Parathyroid adenoma (tissue), 2 donors: ENCODE measurements around the gene SEM1.

Experiments used
- H2AFZ ChIP-seq: fragments of 300-600 bp; sonication (generic); one replicate; pipeline ENCODE4 v1.7.0; 2017; ENCODE audit warnings: antibody characterized with exemption, mild to moderate bottlenecking
- H3K27ac ChIP-seq: fragments of 300-600 bp; sonication (generic); one replicate; pipeline ENCODE4 v1.7.0; 2017
- H3K27me3 ChIP-seq: fragments of 300-600 bp; sonication (generic); one replicate; pipeline ENCODE4 v1.7.0; 2017; ENCODE audit warnings: low read length; ENCODE audit not compliant: control insufficient read depth, insufficient read depth
- H3K36me3 ChIP-seq: fragments of 300-600 bp; sonication (generic); one replicate; pipeline ENCODE4 v1.7.0; 2017; ENCODE audit warnings: low read length; ENCODE audit not compliant: control insufficient read depth, insufficient read depth
- H3K4me1 ChIP-seq: fragments of 300-600 bp; sonication (generic); one replicate; pipeline ENCODE4 v1.7.0; 2017; ENCODE audit warnings: control low read depth
- H3K4me2 ChIP-seq: fragments of 300-600 bp; sonication (generic); one replicate; pipeline ENCODE4 v1.7.0; 2017; ENCODE audit warnings: low read length
- H3K4me3 ChIP-seq: fragments of 300-600 bp; sonication (generic); one replicate; pipeline ENCODE4 v1.7.0; 2017; ENCODE audit warnings: low read depth, low read length
- H3K79me2 ChIP-seq: fragments of 300-600 bp; sonication (generic); one replicate; pipeline ENCODE4 v1.7.0; 2017; ENCODE audit warnings: control low read depth
- H3K9ac ChIP-seq: fragments of 300-600 bp; sonication (generic); one replicate; pipeline ENCODE4 v1.7.0; 2017; ENCODE audit warnings: mild to moderate bottlenecking
- H3K9me3 ChIP-seq: fragments of 300-600 bp; sonication (generic); one replicate; pipeline ENCODE4 v1.7.0; 2017; ENCODE audit warnings: low read length; ENCODE audit not compliant: control insufficient read depth
- TF ChIP-seq, protein P1 (sequence below): fragments of 300-600 bp; sonication (generic); IDR thresholded peaks from one replicate; pipeline ENCODE4 v1.7.0; 2017; ENCODE audit warnings: antibody characterized with exemption, mild to moderate bottlenecking
- donor health status: primary hyperparathyroidism.

Gene SEM1

DNA sequence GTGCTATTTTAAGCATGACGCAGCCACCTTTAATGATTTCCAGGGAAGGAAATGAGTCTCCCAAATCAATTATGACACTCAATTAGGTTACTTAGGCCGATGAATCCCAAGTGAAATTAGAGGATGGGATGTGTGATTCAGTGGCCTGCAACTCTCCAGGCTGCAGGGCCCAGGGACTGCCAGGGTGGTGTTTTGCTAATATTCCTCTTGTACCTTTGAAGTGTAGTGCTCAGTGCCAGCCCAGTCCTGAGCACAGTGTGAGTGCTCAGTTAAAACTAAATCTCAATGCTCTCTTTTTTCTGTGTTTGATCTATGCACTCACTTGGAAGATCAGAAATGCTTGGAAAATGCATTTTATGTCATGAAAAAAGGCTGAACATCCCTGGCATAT is 51.6 kb downstream of the SEM1 start:
- H3K27ac ChIP-seq, result no peak overlapping the region
- no peaks in the 10 kb centered on the region for H3K27me3 ChIP-seq
- TF ChIP-seq, protein P1, sequence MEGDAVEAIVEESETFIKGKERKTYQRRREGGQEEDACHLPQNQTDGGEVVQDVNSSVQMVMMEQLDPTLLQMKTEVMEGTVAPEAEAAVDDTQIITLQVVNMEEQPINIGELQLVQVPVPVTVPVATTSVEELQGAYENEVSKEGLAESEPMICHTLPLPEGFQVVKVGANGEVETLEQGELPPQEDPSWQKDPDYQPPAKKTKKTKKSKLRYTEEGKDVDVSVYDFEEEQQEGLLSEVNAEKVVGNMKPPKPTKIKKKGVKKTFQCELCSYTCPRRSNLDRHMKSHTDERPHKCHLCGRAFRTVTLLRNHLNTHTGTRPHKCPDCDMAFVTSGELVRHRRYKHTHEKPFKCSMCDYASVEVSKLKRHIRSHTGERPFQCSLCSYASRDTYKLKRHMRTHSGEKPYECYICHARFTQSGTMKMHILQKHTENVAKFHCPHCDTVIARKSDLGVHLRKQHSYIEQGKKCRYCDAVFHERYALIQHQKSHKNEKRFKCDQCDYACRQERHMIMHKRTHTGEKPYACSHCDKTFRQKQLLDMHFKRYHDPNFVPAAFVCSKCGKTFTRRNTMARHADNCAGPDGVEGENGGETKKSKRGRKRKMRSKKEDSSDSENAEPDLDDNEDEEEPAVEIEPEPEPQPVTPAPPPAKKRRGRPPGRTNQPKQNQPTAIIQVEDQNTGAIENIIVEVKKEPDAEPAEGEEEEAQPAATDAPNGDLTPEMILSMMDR, result no peak
- H3K9ac ChIP-seq, result no peak overlapping the region
- no peak overlapping the region for H3K4me3 ChIP-seq
- no peak overlapping the region for H2AFZ ChIP-seq
- H3K79me2 ChIP-seq, result no peaks in the 10 kb centered on the region
- H3K36me3 ChIP-seq, result no peaks in the 10 kb centered on the region
- H3K4me2 ChIP-seq, result no peak overlapping the region
- no peaks in the 10 kb centered on the region for H3K9me3 ChIP-seq
- no peaks in the 10 kb centered on the region for H3K4me1 ChIP-seq

DNA sequence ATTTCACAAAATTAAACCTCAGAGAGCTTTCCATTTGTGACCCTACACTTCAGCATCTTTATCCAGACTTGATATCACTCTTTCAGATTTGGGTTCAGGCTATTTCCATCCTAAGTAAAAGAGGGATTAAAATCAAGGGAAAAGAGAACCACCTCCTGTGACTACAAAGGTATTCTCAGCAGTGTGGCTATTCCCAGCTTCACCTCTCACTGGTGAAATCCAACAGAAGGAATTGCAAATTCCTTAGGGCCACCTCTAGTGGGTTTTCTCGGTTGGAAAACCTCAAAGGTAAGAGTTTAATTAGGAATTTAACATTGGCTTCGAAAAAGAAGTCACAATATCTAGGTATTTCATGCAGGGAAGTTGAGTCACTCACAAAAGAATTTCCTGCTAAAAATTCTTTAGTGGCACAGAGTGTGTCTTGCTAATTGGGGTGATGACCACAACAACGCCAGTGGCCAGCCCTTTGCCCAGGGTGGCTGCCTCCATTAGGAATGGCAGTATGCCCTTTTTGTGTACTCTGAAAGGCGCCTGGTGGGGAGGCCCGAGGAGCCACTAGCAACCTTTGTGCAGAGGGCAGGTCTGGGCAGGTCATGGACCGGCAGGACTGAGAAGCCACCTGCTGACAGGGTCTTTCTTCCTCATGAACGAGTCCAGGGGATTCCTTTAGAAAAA is 52.2 kb downstream of the SEM1 start:
- H3K4me1 ChIP-seq, result no peaks in the 10 kb centered on the region
- no peak overlapping the region for H3K9ac ChIP-seq
- no peaks in the 10 kb centered on the region for H3K79me2 ChIP-seq
- no peak overlapping the region for H3K4me3 ChIP-seq
- H3K9me3 ChIP-seq, result no peaks in the 10 kb centered on the region
- TF ChIP-seq, protein P1, result no peak
- H3K4me2 ChIP-seq, result no peak overlapping the region
- H2AFZ ChIP-seq, result no peak overlapping the region
- no peak overlapping the region for H3K27ac ChIP-seq
- no peaks in the 10 kb centered on the region for H3K27me3 ChIP-seq
- H3K36me3 ChIP-seq, result no peaks in the 10 kb centered on the region

DNA sequence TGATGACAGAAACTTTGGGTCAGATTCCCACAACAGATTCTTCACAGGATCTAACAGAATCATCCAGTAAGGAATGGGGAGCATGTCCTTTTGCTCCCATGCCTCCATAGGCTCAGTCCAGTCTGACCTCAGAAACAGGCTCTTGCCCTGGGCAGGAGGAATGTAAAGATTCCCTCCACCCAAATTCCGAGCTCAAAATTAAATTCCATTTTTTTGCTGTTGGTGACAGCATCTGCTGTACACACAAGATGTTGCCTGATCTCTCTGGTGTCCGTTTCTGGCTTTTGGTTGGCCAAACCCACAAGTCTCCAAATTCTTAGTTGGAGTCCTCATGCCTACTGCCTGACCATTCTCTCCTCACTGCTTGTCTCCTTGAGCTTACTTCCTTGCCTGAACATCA is 53.7 kb downstream of the SEM1 start:
- H3K4me2 ChIP-seq, result no peak overlapping the region
- no peaks in the 10 kb centered on the region for H3K4me1 ChIP-seq
- H3K9ac ChIP-seq, result no peak overlapping the region
- no peaks in the 10 kb centered on the region for H3K9me3 ChIP-seq
- TF ChIP-seq, protein P1, result no peak
- no peaks in the 10 kb centered on the region for H3K36me3 ChIP-seq
- no peaks in the 10 kb centered on the region for H3K27me3 ChIP-seq
- no peak overlapping the region for H3K4me3 ChIP-seq
- no peak overlapping the region for H3K27ac ChIP-seq
- no peak overlapping the region for H2AFZ ChIP-seq
- H3K79me2 ChIP-seq, result no peaks in the 10 kb centered on the region

DNA sequence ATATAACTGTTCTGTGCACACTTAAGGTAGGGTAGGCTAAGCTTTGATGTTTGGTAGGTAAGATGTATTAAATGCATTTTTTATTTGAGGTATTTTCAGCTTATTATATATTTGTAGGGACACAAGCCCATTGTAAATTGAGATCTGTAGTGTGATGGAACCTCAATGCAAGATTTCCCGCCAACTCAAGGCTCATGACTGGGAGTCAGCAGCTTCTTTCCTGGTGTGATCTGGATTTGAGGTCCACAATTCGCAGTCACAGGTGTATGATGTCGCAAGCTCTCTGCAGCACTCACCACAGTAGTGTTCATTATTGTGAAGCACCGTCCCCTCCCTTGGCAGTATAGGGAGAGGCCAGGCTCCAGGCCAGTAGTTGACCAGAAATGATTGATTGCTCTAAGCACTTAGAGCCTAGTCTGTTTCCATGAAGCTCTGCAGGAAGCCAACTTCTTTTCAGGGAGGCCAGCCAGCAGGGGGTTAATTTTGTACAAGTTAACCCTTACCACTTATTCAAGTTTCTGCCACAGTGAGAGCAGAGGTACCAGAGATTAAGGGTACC is 54.9 kb downstream of the SEM1 start:
- Histone ChIP-seq H3K4me2 (no peak overlapping the region), H3K4me1 (no peaks in the 10 kb centered on the region), H3K4me3 (no peak overlapping the region), H3K79me2 (no peaks in the 10 kb centered on the region), H3K36me3 (no peaks in the 10 kb centered on the region), H3K9me3 (no peaks in the 10 kb centered on the region), H2AFZ (no peak overlapping the region), H3K27ac (no peak overlapping the region), H3K27me3 (no peaks in the 10 kb centered on the region), H3K9ac (no peak overlapping the region)
- TF ChIP-seq, protein P1, result no peak

DNA sequence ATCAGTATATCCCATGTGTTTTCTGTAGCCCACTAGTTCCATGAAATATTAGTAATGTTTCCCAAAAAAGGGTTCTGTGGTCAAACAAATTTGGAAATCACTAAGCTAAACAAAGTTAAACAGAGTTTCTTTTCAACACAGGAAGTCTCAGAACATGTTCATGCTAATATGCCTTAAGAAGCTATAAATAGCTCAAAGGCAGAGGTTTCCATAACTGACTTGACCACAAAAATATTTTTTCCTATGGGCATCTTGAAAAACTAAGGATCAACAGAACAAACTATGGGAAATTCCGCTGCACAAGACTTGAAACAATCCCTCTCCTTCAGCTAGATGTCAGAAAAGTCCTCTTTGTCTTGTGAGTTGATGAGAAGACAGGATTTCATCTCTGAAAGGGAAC is 59.7 kb downstream of the SEM1 start:
- Histone ChIP-seq H3K27ac (no peak overlapping the region), H2AFZ (no peak overlapping the region), H3K9ac (no peak overlapping the region), H3K36me3 (no peaks in the 10 kb centered on the region), H3K4me2 (no peak overlapping the region), H3K4me3 (no peak overlapping the region), H3K9me3 (no peaks in the 10 kb centered on the region), H3K4me1 (no peaks in the 10 kb centered on the region), H3K79me2 (no peaks in the 10 kb centered on the region), H3K27me3 (no peaks in the 10 kb centered on the region)
- TF ChIP-seq, protein P1, result no peak
